ENCODE measurements around the gene S100A13.
A peak's percentile ranks its signal among the peaks of the same experiment; 100 is the strongest.
"Not testable (repeated sequence)": the region's sequence is repeated elsewhere in the genome, so short reads cannot be mapped to it uniquely, and the experiment has no call there.

S100A13 gene

GRCh38 chr1:153648000-153648643 lies 20.8 kb upstream of the S100A13 start:
- no peak for DNase-seq (ENCODE audit: low read depth)

GRCh38 chr1:153647346-153647714 lies 20.0 kb upstream of the S100A13 start:
- no peak for DNase-seq (ENCODE audit: low read depth)

GRCh38 chr1:153646672-153647345 lies 19.5 kb upstream of the S100A13 start:
- DNase-seq (ENCODE audit: low read depth), result no peak

GRCh38 chr1:153643816-153644215 lies 16.5 kb upstream of the S100A13 start:
- no peak for DNase-seq (ENCODE audit: low read depth)

- DNase-seq (ENCODE audit: low read depth), result no peak
Observed at GRCh38 chr1:153643100-153643499, 15.8 kb upstream of the S100A13 start.

GRCh38 chr1:153642161-153642560 lies 14.9 kb upstream of the S100A13 start:
- DNase-seq (ENCODE audit: low read depth), result no peak

- no peak for DNase-seq (ENCODE audit: low read depth)
Observed at GRCh38 chr1:153640861-153641260, 13.6 kb upstream of the S100A13 start.

- not testable (repeated sequence) for DNase-seq (ENCODE audit: low read depth)
Observed at GRCh38 chr1:153640213-153640612, 12.9 kb upstream of the S100A13 start.

- DNase-seq (ENCODE audit: low read depth), result no peak
Observed at GRCh38 chr1:153639280-153639679, 12.0 kb upstream of the S100A13 start.

GRCh38 chr1:153638261-153638660 lies 11.0 kb upstream of the S100A13 start:
- DNase-seq (ENCODE audit: low read depth), result no peak

GRCh38 chr1:153636312-153636711 lies 9.0 kb upstream of the S100A13 start:
- no peak for DNase-seq (ENCODE audit: low read depth)

GRCh38 chr1:153635872-153636271 lies 8.6 kb upstream of the S100A13 start:
- DNase-seq (ENCODE audit: low read depth), result no peak

GRCh38 chr1:153633754-153634665 lies 6.7 kb upstream of the S100A13 start, which contains the start of gene CHTOP:
Gene CHTOP (plus strand): TSS chr1:153634066. CDS start chr1:153636589, 2,523 bp downstream.
- DNase-seq (ENCODE audit: low read depth), result peak; percentile 97

- no peak for DNase-seq (ENCODE audit: low read depth)
Observed at GRCh38 chr1:153633161-153633753, 6.0 kb upstream of the S100A13 start.

GRCh38 chr1:153631047-153632022 lies 4.0 kb upstream of the S100A13 start:
- DNase-seq (ENCODE audit: low read depth), result no peak

GRCh38 chr1:153630384-153630783 lies 3.1 kb upstream of the S100A13 start:
- DNase-seq (ENCODE audit: low read depth), result no peak

- no peak for DNase-seq (ENCODE audit: low read depth)
Observed at GRCh38 chr1:153629971-153630370, 2.7 kb upstream of the S100A13 start.

GRCh38 chr1:153629343-153629665 lies 2.0 kb upstream of the S100A13 start:
- DNase-seq (ENCODE audit: low read depth), result no peak

- no peak for DNase-seq (ENCODE audit: low read depth)
Observed at GRCh38 chr1:153628638-153629342, 1.5 kb upstream of the S100A13 start.
